Tibial artery (tissue), 4 donors: Measurements from ENCODE around the gene NANS.
A peak's percentile ranks its signal among the peaks of the same experiment; 100 is the strongest.
"Not testable (repeated sequence)": the region's sequence is repeated elsewhere in the genome, so short reads cannot be mapped to it uniquely, and the experiment has no call there.

ENCODE experiments used
- DNase-seq, 2 donors: peaks; one replicate each; pipeline ENCODE4 v3.0.0-alpha.2; 2019
- H3K27ac ChIP-seq, 2 donors: fragments of 200-600 bp; sonication (generic) in 1 of 2; 1 replicate in 1 of 2; 2 replicates in 1 of 2; pipeline ENCODE4 v1.5.1; 2018 to 2019; ENCODE audit warnings: mild to moderate bottlenecking in 1 of 2
- H3K27me3 ChIP-seq, 2 donors: fragments of 200-600 bp; sonication (generic) in 1 of 2; one replicate each; pipeline versions ENCODE4 v1.5.1 to v1.6.0; 2016 to 2019
- H3K36me3 ChIP-seq, 3 donors: fragments of 200-600 bp; sonication (generic) in 2 of 3; one replicate each; pipeline ENCODE4 v1.5.1; 2016 to 2019; ENCODE audit warnings: mild to moderate bottlenecking in 2 of 3
- H3K4me1 ChIP-seq, 4 donors: fragments of 200-600 bp; sonication (generic) in 2 of 4; 1 replicate in 3 of 4; 2 replicates in 1 of 4; pipeline ENCODE4 v1.5.1; 2016 to 2019
- H3K4me3 ChIP-seq, 2 donors: fragments of 200-600 bp; sonication (generic) in 1 of 2; 1 replicate in 1 of 2; 2 replicates in 1 of 2; pipeline ENCODE4 v1.5.1; 2018 to 2019; ENCODE audit warnings: mild to moderate bottlenecking in 2 of 2
- H3K9me3 ChIP-seq, 3 donors: fragments of 200-600 bp; sonication (generic) in 1 of 3; one replicate each; pipeline ENCODE4 v1.5.1; 2016 to 2019
- CTCF ChIP-seq, 2 experiments: fragments of 200-600 bp in 1 of 2; fragments of 450-650 bp in 1 of 2; IDR thresholded peaks; one replicate each; pipeline ENCODE4 v1.5.1; 2017 to 2019; ENCODE audit warnings: antibody characterized with exemption in 2 of 2, mild to moderate bottlenecking in 1 of 2, moderate library complexity in 1 of 2
- intact Hi-C: fragments of 100-400 bp; cut with DNase I; formaldehyde crosslinking; loops from one replicate; pipeline ENCODE4 v1.15.0; 2023; ENCODE audit warnings: low total_unique reads

The NANS gene

GRCh38 chr9:98085058-98085457 is 28.5 kb downstream of the NANS start:
- H3K36me3 ChIP-seq: peaks cover 21 to 48% (median 32%) of the 10 kb centered on the region in 3 donors
- H3K4me1 ChIP-seq: peaks cover 0 to 10% (median 9%) of the 10 kb centered on the region in 4 donors
- intact Hi-C loops: no loop called here
- TF ChIP-seq CTCF (IDR thresholded peaks at IDR 0.05): no peak
- no peaks in the 10 kb centered on the region for H3K9me3 ChIP-seq
- no peak overlapping the region for H3K4me3 ChIP-seq
- H3K27ac ChIP-seq: no peak overlapping the region
- peaks cover 0 to 7% of the 10 kb centered on the region in 2 donors for H3K27me3 ChIP-seq
- DNase-seq: peak in 1 of 2 donors; percentile 27

- intact Hi-C loops: no loop called here
- DNase-seq: peak in 1 of 2 donors; percentile 1
- H3K36me3 ChIP-seq: peaks cover 13 to 39% (median 25%) of the 10 kb centered on the region in 3 donors
- H3K4me1 ChIP-seq: peaks cover 0 to 10% (median 9%) of the 10 kb centered on the region in 4 donors
- no peak overlapping the region for H3K4me3 ChIP-seq
- TF ChIP-seq CTCF (IDR thresholded peaks at IDR 0.05): no peak
- H3K9me3 ChIP-seq: no peaks in the 10 kb centered on the region
- no peak overlapping the region for H3K27ac ChIP-seq
- H3K27me3 ChIP-seq: peaks cover 0 to 10% of the 10 kb centered on the region in 2 donors
Observed at GRCh38 chr9:98085944-98086343, 29.4 kb downstream of the NANS start.

GRCh38 chr9:98086461-98086860 is 29.9 kb downstream of the NANS start:
- H3K4me1 ChIP-seq: peaks cover 0 to 10% (median 9%) of the 10 kb centered on the region in 4 donors
- no peak for DNase-seq
- no peaks in the 10 kb centered on the region for H3K9me3 ChIP-seq
- peaks cover 0 to 10% of the 10 kb centered on the region in 2 donors for H3K27me3 ChIP-seq
- no peak overlapping the region for H3K4me3 ChIP-seq
- intact Hi-C loops: no loop called here
- H3K27ac ChIP-seq: no peak overlapping the region
- H3K36me3 ChIP-seq: peaks cover 8 to 34% (median 20%) of the 10 kb centered on the region in 3 donors
- no peak for TF ChIP-seq CTCF (IDR thresholded peaks at IDR 0.05)

- Histone ChIP-seq H3K9me3 (no peaks in the 10 kb centered on the region), H3K27ac (peak overlapping the region in 1 of 2 donors; percentile 28), H3K4me3 (peak overlapping the region; percentile 36 to 52), H3K36me3 (peaks cover 0 to 22% (median 9%) of the 10 kb centered on the region in 3 donors), H3K27me3 (peaks cover 0 to 15% of the 10 kb centered on the region in 2 donors), H3K4me1 (peaks cover 0 to 10% (median 9%) of the 10 kb centered on the region in 4 donors)
- DNase-seq: peak in 1 of 2 donors; percentile 71
- no peak for TF ChIP-seq CTCF (IDR thresholded peaks at IDR 0.05)
- intact Hi-C loops: no loop called here
Observed at GRCh38 chr9:98087420-98088354, 31.2 kb downstream of the NANS start.

- intact Hi-C loops, H3K36me3 ChIP-seq, H3K9me3 ChIP-seq, H3K4me1 ChIP-seq, H3K27ac ChIP-seq, H3K4me3 ChIP-seq: not testable (repeated sequence)
- H3K27me3 ChIP-seq: peaks cover 0 to 22% of the 10 kb centered on the region in 2 donors
- peak in 1 of 2 donors; percentile 32 for DNase-seq
Observed at GRCh38 chr9:98090674-98091073, 34.1 kb downstream of the NANS start.
